ENCODE data around the gene RSF1.
"Not testable (repeated sequence)": the region's sequence is repeated elsewhere in the genome, so short reads cannot be mapped to it uniquely, and the experiment has no call there.

RSF1 gene

DNA sequence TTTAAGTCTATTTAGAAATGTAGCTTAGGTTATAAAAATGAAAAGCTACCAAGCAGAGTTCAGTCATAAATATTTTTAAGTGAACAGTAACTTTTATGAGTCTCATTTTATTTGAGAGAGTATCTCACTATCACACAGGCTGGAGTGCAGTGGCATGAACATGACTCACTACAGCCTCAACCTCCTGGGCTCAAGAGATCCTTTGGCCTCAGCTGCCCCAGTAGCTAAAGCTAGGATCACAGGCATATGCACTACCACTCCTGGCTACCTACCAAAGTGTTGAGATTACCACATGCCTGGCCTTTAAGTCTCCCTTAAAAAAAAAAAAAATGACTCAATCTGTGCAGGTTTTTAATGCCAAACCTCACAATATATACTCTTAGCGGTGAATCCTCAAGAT, 148.3 kb downstream of the RSF1 start:
- DNase-seq, result no peak

- no peak for DNase-seq
Measured at GRCh38 chr11:77669848-77670511, 150.5 kb downstream of the RSF1 start.

- no peak for DNase-seq
Measured at GRCh38 chr11:77668760-77669159, 151.8 kb downstream of the RSF1 start.

DNA sequence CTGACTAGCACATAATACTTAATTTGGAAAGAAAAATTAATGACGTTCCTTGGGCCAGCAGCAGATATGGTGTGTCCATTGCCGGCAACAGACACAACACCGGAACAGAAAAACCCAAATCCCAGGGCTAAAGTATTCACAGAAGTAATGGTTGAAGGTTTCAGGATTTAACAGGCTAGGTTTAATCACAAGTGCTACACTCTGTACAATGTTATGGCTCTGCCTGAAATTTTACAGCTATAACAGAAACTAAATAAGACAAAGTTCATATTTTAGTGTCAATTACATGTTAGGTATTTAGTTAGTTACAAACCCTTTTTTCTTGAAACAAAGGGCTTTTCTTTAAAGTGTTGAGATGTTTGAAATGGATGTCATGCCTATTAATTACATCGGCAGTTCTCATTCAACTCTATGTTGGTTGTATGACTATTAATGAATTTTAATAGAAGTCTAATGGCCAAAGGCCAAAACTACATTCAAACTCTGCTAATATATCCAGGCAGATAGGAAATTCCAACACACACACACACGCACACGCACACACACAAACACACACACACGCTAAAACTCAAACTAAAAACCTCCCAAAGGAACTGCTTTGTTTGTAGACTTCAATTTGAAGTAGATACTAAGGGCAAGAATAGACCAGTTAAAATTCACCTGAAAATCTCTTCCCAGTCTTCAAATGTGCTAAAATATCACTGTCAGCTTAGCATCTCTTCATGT, 155.1 kb downstream of the RSF1 start:
- no peak for DNase-seq

- DNase-seq, result no peak
Measured at GRCh38 chr11:77661670-77662069, 158.9 kb downstream of the RSF1 start.

DNA sequence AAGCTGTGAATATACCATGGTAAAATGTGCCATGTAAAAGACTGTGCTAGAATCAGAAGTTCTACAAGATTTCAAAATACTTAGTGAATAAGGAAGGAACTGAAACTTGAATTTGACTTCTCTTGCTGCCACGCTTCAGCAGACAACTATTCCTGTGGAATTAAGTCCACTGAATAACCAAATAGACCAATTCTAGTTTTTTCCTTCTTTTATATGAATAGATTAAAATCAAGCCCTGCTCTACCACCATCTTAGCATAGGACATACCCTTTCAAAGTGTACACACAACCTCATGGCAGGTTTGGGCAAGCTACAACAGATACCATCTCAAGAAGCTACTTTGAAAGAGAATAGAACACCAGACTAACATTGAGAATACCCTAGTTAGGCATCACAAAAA, 159.6 kb downstream of the RSF1 start:
- no peak for DNase-seq

DNA sequence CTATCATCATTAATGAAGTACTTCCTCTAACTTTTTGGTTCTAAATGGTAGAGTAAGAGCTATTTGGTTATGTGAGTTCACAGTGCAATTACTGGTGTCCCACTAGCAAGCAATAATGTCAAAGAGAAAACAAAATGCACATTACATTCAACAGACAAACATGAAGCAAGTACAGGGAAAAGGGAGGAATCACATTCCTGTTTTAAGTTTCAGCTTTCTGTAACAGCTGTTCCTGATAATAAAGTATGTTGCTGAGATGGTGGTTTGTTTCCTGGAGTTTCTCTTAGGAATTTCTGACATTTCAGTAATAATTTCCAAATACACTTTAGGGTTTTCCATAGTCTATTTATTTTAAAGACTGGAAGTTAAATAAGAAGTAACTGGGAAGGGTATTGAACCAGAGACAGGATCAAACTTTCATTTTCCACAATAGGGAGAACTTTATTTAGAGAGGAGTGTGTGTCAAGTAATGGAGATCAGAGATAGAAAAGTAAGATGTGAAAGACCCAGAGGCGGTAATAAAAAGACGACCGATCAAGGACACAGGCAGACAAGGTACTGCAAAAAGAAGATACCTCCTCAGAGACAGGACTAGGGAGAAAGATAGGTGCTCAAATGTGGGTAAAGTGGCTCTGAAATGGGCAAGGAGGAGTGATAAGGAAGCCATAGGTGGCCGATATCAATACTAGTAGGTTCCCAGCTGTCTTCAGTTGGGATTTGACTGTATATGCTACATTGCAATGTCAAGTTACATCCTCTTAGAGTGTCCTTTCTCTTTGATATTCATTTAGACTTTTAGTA, 162.1 kb downstream of the RSF1 start:
- DNase-seq, result no peak

DNA sequence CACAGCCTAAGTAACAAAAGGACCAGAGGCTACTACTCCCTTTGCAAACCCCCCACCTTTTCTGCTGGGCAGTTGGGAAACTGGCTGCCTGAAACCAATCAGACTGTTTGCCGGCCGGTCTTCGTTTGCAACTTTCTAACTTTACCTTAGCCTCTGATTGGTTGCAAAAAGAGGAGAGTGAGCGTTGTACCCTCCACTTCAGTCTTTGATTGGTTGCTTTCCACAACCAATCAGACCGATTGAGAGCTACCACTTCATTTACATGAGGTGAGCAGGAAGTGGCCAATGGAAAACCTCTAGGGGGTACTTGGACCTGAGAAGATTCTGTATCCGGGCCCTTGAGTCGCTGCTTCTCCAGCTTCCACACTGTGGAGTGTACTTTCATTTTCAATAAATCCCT, 164.2 kb downstream of the RSF1 start:
- no peak for DNase-seq

DNA sequence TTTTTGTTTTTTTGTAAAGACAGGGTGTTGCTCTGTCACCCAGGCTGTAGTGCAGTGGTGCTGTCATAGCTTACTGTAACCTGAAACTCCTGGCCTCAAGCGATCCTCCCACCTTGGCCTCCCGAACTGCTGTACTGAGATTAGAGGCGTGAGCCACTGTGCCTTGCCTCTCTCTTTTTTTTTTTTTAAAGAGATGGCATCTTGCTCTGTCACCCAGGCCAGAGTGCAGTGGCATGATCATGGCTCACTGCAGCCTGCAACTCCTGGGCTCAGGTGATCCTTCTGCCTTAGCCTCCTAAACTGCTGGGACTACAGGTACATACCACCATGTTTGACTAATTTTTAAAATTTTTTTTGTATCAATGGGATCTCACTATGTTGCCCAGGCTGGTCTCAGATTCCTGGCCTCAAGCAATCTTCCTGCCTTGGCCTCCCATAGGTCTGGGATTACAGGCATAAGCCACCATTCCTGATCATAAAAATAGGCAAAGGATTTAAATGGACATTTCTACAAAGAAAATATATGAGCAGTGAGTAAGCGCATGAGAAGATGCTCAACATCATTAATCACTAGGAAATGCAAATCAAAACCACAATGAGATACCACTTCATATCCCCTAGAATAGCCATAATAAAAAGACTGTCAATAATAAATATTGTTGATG, 165.6 kb downstream of the RSF1 start:
- DNase-seq, result no peak

DNA sequence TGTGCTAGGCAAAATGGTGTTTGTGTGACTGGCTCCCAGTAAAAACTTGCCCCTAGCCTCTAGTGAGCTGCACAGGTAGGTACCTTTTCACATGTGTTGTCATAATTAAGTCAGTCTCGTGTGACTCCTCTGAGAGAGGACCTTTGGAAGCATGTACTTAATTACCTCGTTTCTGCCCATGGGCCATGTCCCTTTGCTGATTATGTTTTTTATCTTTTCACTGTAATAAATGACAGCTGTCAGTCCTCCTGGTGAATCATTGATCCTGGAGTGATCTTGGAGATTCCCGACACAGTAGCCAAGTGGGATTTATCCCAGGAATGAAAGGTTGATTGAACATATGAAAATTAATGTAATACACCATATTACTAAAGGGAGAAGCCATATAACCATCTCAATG, 170.4 kb downstream of the RSF1 start:
- no peak for DNase-seq

DNA sequence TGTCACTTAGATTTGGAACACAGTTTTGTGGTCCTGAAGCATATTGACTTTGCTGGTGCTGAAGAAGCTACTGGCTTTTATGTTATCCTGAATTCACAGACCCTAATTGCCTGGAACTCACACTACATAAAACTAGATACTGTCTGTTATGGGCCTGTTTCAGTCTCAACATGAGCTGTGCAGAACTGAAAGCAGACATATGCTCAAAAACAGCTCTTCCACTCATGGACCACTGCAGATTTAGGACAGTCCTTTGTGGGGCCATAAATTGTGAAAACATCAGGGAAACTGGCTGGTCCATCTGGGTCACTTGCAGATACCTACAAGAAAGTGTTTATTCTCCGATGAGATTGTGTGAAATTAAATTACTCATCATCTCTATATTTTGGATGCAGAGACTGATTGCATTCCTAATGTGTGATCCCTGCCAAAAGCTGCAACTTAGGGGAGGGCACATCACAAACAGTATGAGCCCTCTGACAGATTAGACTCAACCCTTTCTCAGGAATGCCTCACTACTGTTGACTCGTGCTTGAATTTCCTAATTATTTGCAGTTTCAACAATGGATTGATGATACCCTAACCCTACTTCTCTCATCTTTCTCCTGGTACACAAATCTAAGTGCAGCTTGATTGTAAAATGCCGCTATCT, 172.7 kb downstream of the RSF1 start:
- no peak for DNase-seq

DNA sequence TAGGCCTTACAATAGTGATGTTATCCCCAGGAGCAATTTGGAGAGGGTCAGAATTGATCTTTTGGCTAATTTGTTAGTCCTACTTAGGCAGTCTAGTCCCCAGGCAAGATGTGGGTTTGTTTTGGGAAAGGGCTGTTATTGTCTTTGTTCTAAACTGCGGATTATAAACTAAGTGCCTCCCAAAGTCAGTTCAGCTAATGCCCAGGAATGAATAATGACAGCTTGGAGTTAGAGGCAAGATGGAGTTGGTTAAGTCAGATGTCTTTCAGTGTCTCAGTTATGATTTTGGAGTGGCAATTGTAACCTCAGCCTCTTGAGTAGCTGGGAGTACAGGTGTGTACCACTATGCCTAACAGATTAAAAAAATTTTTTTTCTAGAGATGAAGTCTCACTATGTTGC, 175.6 kb downstream of the RSF1 start:
- no peak for DNase-seq

- DNase-seq, result no peak
Measured at GRCh38 chr11:77642228-77642627, 178.3 kb downstream of the RSF1 start.

GRCh38 chr11:77637345-77638165, 183.0 kb downstream of the RSF1 start, which contains the start of gene CLNS1A:
CLNS1A (minus strand) TSS chr11:77637794; CDS start chr11:77637714, 80 bp downstream.
- DNase-seq, result peak; percentile 55 to 77 (median 64)

DNA sequence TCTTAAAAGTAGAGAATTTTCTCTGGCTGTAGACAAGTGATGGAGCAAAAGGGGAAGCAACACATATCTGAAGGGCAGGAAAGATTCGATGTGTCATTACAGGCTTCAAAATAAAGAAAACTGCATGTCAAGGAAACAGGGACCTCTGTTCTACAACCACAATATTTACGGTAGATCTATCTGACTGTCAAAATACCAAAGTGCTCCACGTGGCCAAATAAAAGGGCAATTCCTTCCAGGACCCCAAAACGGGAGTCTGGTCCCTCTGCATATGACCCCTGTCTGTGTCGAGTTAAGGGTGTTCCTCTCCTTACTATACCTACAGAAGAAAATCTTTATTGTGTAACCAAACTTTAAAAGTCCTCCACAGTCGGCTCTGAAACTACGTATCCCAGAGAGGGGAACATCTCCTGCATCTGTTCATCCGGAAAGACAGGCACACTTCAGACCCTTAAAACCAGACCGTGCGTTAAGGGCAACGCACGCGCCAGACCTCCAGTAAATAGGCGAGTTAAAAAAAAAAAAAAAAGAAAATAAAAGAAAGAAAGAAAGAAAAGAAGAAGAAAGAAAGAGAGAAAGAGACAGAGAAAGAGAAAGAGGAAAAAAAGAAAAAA, 183.7 kb downstream of the RSF1 start:
- peak in 1 of 6 experiments; percentile 2 for DNase-seq

DNA sequence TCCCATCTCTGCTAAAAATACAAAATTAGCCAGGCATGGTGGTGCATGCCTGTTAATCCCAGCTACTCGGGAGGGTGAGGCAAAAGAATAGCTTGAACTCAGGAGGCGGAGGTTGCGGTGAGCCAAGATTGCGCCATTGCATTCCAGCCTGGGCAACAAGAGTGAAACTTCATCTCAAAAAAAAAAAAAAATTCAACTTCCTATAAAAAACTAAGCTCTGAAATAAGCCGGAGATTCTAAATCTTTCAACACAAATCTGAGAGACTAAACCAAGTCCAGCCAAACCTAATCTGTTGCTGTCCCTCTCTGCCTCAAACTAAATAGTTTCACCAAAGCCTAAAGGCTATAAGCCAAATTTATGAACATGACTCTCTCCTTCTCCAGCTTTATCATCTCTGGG, 186.6 kb downstream of the RSF1 start:
- not testable (repeated sequence) for DNase-seq

GRCh38 chr11:77630157-77630710, 190.3 kb downstream of the RSF1 start:
- no peak for DNase-seq

DNA sequence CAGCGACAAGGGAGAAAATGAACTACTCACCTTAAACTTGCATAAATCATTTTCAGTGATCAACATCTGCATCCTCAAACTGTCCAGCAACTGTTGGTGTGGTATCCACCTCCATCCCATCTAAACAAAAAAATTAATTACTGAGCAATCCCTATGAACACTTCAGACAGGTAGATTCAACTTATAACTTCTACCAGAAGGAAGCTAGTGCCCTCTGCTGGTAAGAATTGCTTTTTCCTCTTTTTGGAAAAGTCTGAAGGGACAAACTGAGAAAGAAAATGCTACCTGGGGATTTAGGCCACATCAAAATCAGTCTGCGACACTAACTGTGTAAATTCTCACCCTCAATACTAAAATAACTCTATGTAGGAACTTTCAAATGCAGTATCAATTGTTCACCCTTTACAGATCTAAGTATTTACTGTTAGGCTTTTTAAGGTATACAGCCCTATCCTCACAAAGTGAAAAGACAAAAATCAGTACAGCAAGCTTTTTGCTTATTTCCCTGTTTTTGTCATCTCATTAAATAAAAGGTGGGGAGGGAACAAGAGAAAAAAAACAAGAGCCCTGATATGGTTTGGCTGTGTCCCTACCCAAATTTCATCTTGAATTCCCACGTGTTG, 200.8 kb downstream of the RSF1 start:
- DNase-seq, result peak in 2 of 6 experiments; percentile 42 to 57

- DNase-seq, result no peak
Measured at GRCh38 chr11:77617892-77618291, 202.6 kb downstream of the RSF1 start.

- DNase-seq, result no peak
Measured at GRCh38 chr11:77611921-77612320, 208.6 kb downstream of the RSF1 start.

Data from stimulated activated naive CD4-positive, alpha-beta T cell (primary cell).